Osteocyte (in vitro differentiated cells): ENCODE measurements around the gene ADCYAP1R1. TPM values are rescaled to one million over a fixed set of nuclear protein-coding genes. Genes with fewer than 3 reads are reported as not detected.

Experiments used
- DNase-seq: peaks from one replicate; pipeline ENCODE4 v3.0.0; 2021; ENCODE audit warnings: mixed read lengths; ENCODE audit not compliant: unreplicated experiment; ENCODE audit errors: extremely low spot score
- H3K27ac Mint-ChIP-seq: one replicate; pipeline ENCODE4 v1.8.0; 2021; ENCODE audit warnings: mild to moderate bottlenecking, mixed read lengths; ENCODE audit not compliant: unreplicated experiment
- H3K27me3 Mint-ChIP-seq: one replicate; pipeline ENCODE4 v1.8.0; 2021; ENCODE audit warnings: mixed read lengths; ENCODE audit not compliant: unreplicated experiment
- H3K36me3 Mint-ChIP-seq: one replicate; pipeline ENCODE4 v1.8.0; 2021; ENCODE audit warnings: mixed read lengths; ENCODE audit not compliant: unreplicated experiment
- H3K4me1 Mint-ChIP-seq: one replicate; pipeline ENCODE4 v1.8.0; 2021; ENCODE audit warnings: mixed read lengths; ENCODE audit not compliant: unreplicated experiment
- H3K4me3 Mint-ChIP-seq: one replicate; pipeline ENCODE4 v1.8.0; 2021; ENCODE audit warnings: mild to moderate bottlenecking, moderate library complexity, mixed read lengths; ENCODE audit not compliant: unreplicated experiment
- H3K9me3 Mint-ChIP-seq: one replicate; pipeline ENCODE4 v1.8.0; 2021; ENCODE audit warnings: mixed read lengths; ENCODE audit not compliant: unreplicated experiment
- total RNA-seq: library from RNA; stranded (reverse); gene quantifications from 2 replicates; pipeline ENCODE4 v1.2.1, GENCODE V29; 2021
- TF ChIP-seq, protein P1 (sequence below): fragments of 200-600 bp; sonication (generic); IDR thresholded peaks from 2 replicates; pipeline ENCODE4 v1.5.0; 2021; ENCODE audit warnings: antibody characterized with exemption, mild to moderate bottlenecking, moderate library complexity

Gene ADCYAP1R1
- total RNA-seq, 1 donor from 2014 or later = not detected

DNA sequence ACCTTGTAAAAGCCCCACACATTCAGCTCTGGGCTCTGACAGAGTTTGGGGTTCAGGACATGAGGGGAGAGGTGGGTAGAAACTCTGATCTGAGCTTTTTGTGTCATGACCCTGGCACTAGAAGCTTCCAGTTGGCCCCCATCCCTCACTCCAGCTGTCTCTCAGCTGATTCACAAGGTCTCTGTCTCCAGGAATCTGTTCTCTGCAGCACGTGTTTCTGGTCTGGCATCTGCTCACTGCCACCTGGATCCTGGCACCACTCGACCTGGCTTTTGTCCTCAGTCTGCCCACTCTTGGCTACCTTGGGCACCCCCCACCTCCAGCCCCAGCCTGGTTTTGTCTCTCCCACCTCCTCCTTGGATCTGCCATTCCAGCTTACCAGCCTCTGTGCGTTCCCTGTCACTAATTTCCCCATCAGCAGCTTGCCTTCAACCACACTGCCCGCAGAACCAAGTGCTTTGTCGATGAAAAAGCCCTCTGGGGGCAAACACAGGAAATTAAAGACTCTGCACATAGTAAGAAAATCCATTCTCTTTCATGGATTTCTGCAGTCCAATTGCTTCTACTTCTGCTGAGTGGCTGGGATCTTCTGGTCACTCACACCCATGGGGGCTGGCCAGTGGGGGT, 18.3 kb upstream of the ADCYAP1R1 start:
- peaks cover 51% of the 10 kb centered on the region for H3K27me3 Mint-ChIP-seq

DNA sequence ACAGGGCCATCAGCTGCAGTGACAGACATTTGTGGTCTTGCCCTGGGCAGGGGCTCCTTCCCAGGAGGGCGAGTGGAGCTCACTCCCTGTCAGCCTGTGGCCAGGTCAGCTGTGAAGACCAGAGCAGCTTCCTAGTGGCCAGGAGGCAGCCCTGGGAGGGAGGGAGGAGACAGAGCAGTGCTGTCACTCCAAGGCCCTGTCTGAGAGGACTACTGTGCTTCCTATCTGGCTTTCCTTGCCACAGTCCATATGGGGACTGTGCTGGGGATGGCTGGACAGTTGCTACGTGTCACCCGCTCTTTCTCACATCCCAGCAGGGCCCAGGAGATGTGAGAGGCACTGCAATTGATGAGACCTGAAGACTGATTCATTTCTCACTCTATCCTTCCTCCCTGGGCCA, 15.2 kb upstream of the ADCYAP1R1 start:
- H3K36me3 Mint-ChIP-seq = no peaks in the 10 kb centered on the region
- H3K27me3 Mint-ChIP-seq = peaks cover 63% of the 10 kb centered on the region
- H3K9me3 Mint-ChIP-seq = no peaks in the 10 kb centered on the region
- H3K27ac Mint-ChIP-seq = no peak overlapping the region
- H3K4me3 Mint-ChIP-seq = no peak overlapping the region
- TF ChIP-seq, protein P1, sequence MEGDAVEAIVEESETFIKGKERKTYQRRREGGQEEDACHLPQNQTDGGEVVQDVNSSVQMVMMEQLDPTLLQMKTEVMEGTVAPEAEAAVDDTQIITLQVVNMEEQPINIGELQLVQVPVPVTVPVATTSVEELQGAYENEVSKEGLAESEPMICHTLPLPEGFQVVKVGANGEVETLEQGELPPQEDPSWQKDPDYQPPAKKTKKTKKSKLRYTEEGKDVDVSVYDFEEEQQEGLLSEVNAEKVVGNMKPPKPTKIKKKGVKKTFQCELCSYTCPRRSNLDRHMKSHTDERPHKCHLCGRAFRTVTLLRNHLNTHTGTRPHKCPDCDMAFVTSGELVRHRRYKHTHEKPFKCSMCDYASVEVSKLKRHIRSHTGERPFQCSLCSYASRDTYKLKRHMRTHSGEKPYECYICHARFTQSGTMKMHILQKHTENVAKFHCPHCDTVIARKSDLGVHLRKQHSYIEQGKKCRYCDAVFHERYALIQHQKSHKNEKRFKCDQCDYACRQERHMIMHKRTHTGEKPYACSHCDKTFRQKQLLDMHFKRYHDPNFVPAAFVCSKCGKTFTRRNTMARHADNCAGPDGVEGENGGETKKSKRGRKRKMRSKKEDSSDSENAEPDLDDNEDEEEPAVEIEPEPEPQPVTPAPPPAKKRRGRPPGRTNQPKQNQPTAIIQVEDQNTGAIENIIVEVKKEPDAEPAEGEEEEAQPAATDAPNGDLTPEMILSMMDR = no peak
- H3K4me1 Mint-ChIP-seq = no peaks in the 10 kb centered on the region
- DNase-seq = no peak

More for the DNA sequence above, 18.3 kb upstream of the ADCYAP1R1 start:
- Mint-ChIP-seq H3K4me3 (no peak overlapping the region), H3K36me3 (no peaks in the 10 kb centered on the region), H3K4me1 (no peaks in the 10 kb centered on the region), H3K9me3 (no peaks in the 10 kb centered on the region), H3K27ac (no peak overlapping the region)
- TF ChIP-seq, protein P1 = no peak
- DNase-seq = no peak

DNA sequence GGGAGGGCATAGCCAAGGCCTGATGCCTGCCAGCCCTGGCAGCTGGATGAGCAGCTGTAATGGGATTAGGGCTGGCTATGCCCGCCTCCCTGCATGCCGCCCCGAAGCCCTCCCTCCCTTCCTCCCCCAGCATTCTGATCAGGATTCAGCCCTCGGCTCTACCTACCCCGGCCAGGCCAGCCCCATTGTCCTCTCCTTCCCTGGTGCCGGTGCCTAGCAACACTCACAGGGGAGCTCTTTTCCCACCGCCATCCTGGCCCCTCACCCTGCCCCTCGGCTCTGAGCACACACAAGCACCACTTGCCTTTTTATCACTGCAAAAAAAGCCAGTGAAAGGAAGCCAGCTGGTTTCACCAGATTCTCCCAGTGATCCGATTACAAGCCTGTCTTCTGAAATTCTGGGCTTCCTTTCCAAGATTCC, 9.0 kb upstream of the ADCYAP1R1 start:
- Mint-ChIP-seq H3K36me3 (no peaks in the 10 kb centered on the region), H3K4me1 (no peaks in the 10 kb centered on the region), H3K27me3 (peaks cover 60% of the 10 kb centered on the region), H3K27ac (no peak overlapping the region), H3K9me3 (no peaks in the 10 kb centered on the region), H3K4me3 (no peak overlapping the region)
- no peak for DNase-seq
- TF ChIP-seq, protein P1 = no peak

DNA sequence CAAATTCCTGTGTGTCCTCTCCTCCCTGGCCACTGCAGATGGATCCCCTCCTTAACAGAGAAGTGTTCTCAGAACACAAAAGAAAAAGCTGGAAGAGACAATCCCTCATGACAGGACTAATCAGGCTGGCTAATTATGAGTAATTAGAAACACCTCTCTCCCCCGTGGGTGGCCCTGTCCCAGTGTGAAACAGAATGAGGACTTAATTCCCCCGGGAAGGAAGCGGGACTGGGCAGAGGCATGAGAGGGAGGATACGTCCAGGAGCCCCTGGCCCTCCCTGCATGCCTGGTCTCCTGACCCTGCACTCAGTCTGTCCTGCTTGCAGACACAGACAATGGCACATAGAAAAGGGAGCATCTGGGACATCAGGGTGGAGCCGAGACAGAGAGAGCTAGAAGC, 7.6 kb upstream of the ADCYAP1R1 start:
- Mint-ChIP-seq H3K4me3 (no peak overlapping the region), H3K27ac (no peak overlapping the region), H3K4me1 (no peaks in the 10 kb centered on the region), H3K36me3 (no peaks in the 10 kb centered on the region), H3K27me3 (peaks cover 47% of the 10 kb centered on the region), H3K9me3 (no peaks in the 10 kb centered on the region)
- DNase-seq = no peak
- TF ChIP-seq, protein P1 = no peak

DNA sequence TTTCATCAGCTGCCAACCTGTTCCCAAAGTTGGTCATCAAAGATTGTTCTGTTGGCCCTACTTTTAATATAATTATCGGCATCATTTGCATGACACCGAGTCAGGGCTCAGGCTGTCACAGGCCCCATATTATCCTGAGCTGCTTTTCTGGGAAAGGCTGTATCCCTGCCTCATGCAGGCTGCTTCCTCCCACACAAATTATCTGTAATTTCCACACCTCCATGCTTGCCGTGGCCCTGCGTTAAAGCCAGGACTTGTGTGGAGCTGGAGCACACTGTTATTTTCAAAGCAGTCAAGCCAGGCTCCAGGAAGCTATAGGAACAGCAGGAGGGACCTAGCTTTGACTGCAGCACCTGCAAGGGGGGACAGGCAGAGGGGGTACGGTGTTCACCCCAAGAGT, 5.4 kb upstream of the ADCYAP1R1 start:
- DNase-seq = no peak
- H3K27me3 Mint-ChIP-seq = peaks cover 57% of the 10 kb centered on the region
- H3K4me1 Mint-ChIP-seq = peaks cover 2% of the 10 kb centered on the region
- H3K4me3 Mint-ChIP-seq = no peak overlapping the region
- H3K9me3 Mint-ChIP-seq = no peaks in the 10 kb centered on the region
- H3K27ac Mint-ChIP-seq = no peak overlapping the region
- TF ChIP-seq, protein P1 = no peak
- no peaks in the 10 kb centered on the region for H3K36me3 Mint-ChIP-seq
